Hepatic stellate cell (primary cell): ENCODE results near the gene PCDHGC4.

Experiments used
- DNase-seq: peaks from one replicate; pipeline ENCODE4 v3.0.0; 2011; ENCODE audit warnings: low spot score

The PCDHGC4 gene

GRCh38 chr5:141529873-141530272 is 45.0 kb downstream of the PCDHGC4 start:
- DNase-seq, result no peak

DNA sequence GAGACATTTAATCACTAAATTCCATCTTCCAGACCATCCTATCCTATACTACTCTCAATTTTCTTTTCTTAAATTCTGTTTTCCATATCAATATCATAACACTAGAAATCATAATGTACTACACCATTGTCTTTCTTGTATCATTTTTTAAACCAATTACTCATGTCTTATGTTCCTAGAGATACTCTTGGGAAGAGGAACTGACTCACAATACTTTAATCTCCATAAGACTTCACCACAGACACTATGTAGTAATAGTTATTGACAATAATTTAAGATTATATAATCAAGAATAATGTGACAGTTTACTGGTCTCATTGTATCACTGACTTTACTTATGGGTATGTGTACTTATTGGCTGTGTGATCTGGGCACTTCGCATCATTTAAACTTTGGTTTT is 47.9 kb downstream of the PCDHGC4 start:
- no peak for DNase-seq

GRCh38 chr5:141533897-141534296 is 49.1 kb downstream of the PCDHGC4 start:
- no peak for DNase-seq

DNA sequence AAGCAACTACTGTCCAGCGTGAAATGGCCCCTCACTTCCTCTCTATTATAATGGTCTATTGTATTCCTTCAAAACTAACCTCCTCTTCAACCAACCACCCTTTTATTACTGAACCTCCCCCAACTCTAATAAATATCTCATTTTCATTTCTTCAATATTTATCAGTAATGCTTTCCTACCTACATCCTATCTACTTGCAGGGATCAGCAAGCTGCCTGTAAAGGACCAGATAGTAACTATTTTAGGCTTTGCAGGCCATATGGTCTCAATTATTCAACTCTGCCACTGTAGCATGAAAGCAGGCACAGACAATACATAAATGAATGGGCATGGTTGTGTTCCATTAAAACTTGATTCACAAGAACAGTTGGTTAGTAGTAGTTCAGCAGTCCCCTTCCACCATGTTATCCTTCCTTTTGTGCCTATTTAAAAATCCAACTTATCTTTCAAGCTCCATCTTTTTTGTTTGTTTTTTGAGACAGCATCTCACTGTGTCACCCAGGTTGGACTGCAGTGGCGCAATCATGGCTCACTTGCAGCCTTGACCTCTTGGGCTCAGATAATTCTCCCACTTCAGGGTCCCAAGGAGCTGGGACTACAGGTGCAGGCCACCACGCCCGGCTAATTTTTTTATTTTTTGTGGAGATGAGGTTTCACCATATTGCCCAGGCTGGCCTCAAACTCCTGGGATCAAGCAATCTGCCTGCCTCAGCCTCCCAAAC is 49.8 kb downstream of the PCDHGC4 start:
- DNase-seq, result no peak
